ENCODE data around the gene SPATA21. TPM values are rescaled to one million over a fixed set of nuclear protein-coding genes. Genes with fewer than 3 reads are reported as not detected.

The SPATA21 gene
- polyA plus RNA-seq, 1 donor (not counting 4 experiments of a cell fraction or from before 2014, with no cell fraction given) = 0.04 TPM

DNA sequence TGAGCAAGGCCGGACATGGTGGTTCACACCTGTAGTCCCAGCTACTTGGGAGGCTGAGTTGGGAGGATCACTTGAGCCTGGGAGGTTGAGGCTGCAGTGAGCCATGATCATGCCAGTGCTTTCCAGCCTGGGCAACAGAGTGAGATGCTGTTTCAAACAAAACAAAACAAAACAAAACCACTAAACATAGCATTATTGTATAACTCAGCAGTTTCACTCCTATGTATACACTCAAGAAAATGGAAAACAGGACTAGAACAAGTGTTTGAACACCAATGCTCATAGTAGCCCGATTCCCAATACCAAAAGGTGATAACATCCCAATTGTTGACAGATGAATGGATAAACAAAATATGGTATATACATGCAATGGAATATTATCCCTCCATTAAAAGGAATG is 1.3 kb upstream of the SPATA21 start:
- Histone ChIP-seq H3K4me1 (ENCODE audit: control insufficient read depth, extremely low read depth, insufficient read depth, low read length) (peaks cover 3% of the 10 kb centered on the region), H2AFZ (ENCODE audit: control insufficient read depth, low read length) (no peak overlapping the region), H3K79me2 (ENCODE audit: control insufficient read depth, insufficient read depth, low read length) (peaks cover 31% of the 10 kb centered on the region), H3K4me3 (ENCODE audit: control insufficient read depth in 2 of 3, extremely low read depth in 1 of 3, insufficient read depth in 2 of 3, low read depth in 1 of 3, low read length in 3 of 3) (no peak overlapping the region), H3K27me3 (ENCODE audit: control insufficient read depth, extremely low read depth, insufficient read depth, low read length) (no peaks in the 10 kb centered on the region), H3K9me3 (ENCODE audit: control insufficient read depth, low read depth, low read length) (no peaks in the 10 kb centered on the region), H4K20me1 (ENCODE audit: control insufficient read depth, extremely low read depth, insufficient read depth, low read length) (no peaks in the 10 kb centered on the region), H3K9me1 (ENCODE audit: control insufficient read depth, extremely low read depth, insufficient read depth, low read length) (no peaks in the 10 kb centered on the region), H3K9ac (ENCODE audit: control insufficient read depth, extremely low read depth, insufficient read depth, low read length) (no peak overlapping the region), H3K4me2 (ENCODE audit: control insufficient read depth, extremely low read depth, insufficient read depth, low read depth, low read length) (no peak overlapping the region), H3K27ac (ENCODE audit: control insufficient read depth, insufficient read depth, low read length) (no peak overlapping the region), H3K36me3 (ENCODE audit: control insufficient read depth in 2 of 2, extremely low read depth in 1 of 2, insufficient read depth in 2 of 2, low read length in 2 of 2) (peaks cover 2 to 7% of the 10 kb centered on the region in 2 experiments)
- dilution Hi-C loops (cut with MboI; ENCODE audit: extremely low pct_ligation_motif_present, low sequenced_read_pairs) = no loop called here
- TF ChIP-seq, protein P1, sequence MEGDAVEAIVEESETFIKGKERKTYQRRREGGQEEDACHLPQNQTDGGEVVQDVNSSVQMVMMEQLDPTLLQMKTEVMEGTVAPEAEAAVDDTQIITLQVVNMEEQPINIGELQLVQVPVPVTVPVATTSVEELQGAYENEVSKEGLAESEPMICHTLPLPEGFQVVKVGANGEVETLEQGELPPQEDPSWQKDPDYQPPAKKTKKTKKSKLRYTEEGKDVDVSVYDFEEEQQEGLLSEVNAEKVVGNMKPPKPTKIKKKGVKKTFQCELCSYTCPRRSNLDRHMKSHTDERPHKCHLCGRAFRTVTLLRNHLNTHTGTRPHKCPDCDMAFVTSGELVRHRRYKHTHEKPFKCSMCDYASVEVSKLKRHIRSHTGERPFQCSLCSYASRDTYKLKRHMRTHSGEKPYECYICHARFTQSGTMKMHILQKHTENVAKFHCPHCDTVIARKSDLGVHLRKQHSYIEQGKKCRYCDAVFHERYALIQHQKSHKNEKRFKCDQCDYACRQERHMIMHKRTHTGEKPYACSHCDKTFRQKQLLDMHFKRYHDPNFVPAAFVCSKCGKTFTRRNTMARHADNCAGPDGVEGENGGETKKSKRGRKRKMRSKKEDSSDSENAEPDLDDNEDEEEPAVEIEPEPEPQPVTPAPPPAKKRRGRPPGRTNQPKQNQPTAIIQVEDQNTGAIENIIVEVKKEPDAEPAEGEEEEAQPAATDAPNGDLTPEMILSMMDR (optimal IDR thresholded peaks at IDR 0.05 in 1 of 3, IDR thresholded peaks at IDR 0.05 in 1 of 3, conservative IDR thresholded peaks at IDR 0.05 in 1 of 3; ENCODE audit: extremely low read depth in 1 of 3, insufficient read depth in 2 of 3, low read length in 3 of 3) = no peak
- TF ChIP-seq EZH2 (IDR thresholded peaks at IDR 0.05; ENCODE audit: low read length) = no peak
- FAIRE-seq (no peak), DNase-seq (ENCODE audit: low read depth, low spot score) (no peak)

DNA sequence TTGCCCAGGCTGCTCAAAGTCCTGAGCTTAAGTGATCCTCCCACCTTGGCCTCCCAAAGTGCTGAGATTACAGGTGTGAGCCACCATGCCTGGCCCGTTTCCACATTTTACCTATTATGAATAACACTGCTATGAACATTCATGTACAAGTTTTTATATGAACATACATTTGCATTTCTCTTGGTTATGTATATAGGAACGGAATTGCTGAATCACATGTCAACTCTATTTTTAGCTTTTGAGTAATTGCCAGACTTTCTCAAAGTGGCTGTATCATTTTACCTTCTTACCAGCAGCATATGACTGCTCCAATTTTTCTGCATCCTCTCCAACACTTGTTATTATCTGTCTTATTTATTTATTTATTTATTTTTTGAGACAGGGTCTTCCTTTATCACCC is 2.7 kb downstream of the SPATA21 start:
- H4K20me1 ChIP-seq (ENCODE audit: control insufficient read depth, extremely low read depth, insufficient read depth, low read length) = no peaks in the 10 kb centered on the region
- no peak overlapping the region for H3K4me3 ChIP-seq (ENCODE audit: control insufficient read depth in 2 of 3, extremely low read depth in 1 of 3, insufficient read depth in 2 of 3, low read depth in 1 of 3, low read length in 3 of 3)
- H3K9ac ChIP-seq (ENCODE audit: control insufficient read depth, extremely low read depth, insufficient read depth, low read length) = no peak overlapping the region
- FAIRE-seq = no peak
- TF ChIP-seq EZH2 (IDR thresholded peaks at IDR 0.05; ENCODE audit: low read length) = no peak
- TF ChIP-seq, protein P1 (optimal IDR thresholded peaks at IDR 0.05 in 1 of 3, IDR thresholded peaks at IDR 0.05 in 1 of 3, conservative IDR thresholded peaks at IDR 0.05 in 1 of 3; ENCODE audit: extremely low read depth in 1 of 3, insufficient read depth in 2 of 3, low read length in 3 of 3) = no peak
- dilution Hi-C loops (cut with MboI; ENCODE audit: extremely low pct_ligation_motif_present, low sequenced_read_pairs) = no loop called here
- H3K9me1 ChIP-seq (ENCODE audit: control insufficient read depth, extremely low read depth, insufficient read depth, low read length) = no peaks in the 10 kb centered on the region
- H3K4me1 ChIP-seq (ENCODE audit: control insufficient read depth, extremely low read depth, insufficient read depth, low read length) = no peaks in the 10 kb centered on the region
- H3K4me2 ChIP-seq (ENCODE audit: control insufficient read depth, extremely low read depth, insufficient read depth, low read depth, low read length) = no peak overlapping the region
- H3K27ac ChIP-seq (ENCODE audit: control insufficient read depth, insufficient read depth, low read length) = no peak overlapping the region
- DNase-seq (ENCODE audit: low read depth, low spot score) = no peak
- no peaks in the 10 kb centered on the region for H3K9me3 ChIP-seq (ENCODE audit: control insufficient read depth, low read depth, low read length)
- no peaks in the 10 kb centered on the region for H3K27me3 ChIP-seq (ENCODE audit: control insufficient read depth, extremely low read depth, insufficient read depth, low read length)
- no peak overlapping the region for H2AFZ ChIP-seq (ENCODE audit: control insufficient read depth, low read length)
- H3K79me2 ChIP-seq (ENCODE audit: control insufficient read depth, insufficient read depth, low read length) = no peaks in the 10 kb centered on the region
- no peaks in the 10 kb centered on the region for H3K36me3 ChIP-seq (ENCODE audit: control insufficient read depth in 2 of 2, extremely low read depth in 1 of 2, insufficient read depth in 2 of 2, low read length in 2 of 2)
